HAP-1 (cell line): ENCODE measurements around the gene SKAP1.
"Not testable (repeated sequence)": the region's sequence is repeated elsewhere in the genome, so short reads cannot be mapped to it uniquely, and the experiment has no call there.

ENCODE experiments used
- DNase-seq, 2 experiments: peaks; one replicate each; pipeline ENCODE4 v3.0.0-alpha.2; 2016 to 2020; ENCODE audit warnings: low spot score in 2 of 2
- H3K27me3 ChIP-seq: fragments of 250-450 bp; sonication (Bioruptor Pico); 2 replicates; pipeline ENCODE4 v1.5.1; 2020; ENCODE audit warnings: low read depth, mild to moderate bottlenecking, moderate library complexity
- H3K36me3 ChIP-seq: fragments of 250-450 bp; sonication (Bioruptor Pico); replicated peaks from 2 replicates; pipeline ENCODE4 v1.5.1; 2020; ENCODE audit warnings: mild to moderate bottlenecking
- H3K4me1 ChIP-seq: fragments of 250-450 bp; sonication (Bioruptor Pico); 2 replicates; pipeline ENCODE4 v1.5.1; 2020; ENCODE audit warnings: mild to moderate bottlenecking
- H3K4me3 ChIP-seq: fragments of 250-450 bp; sonication (Bioruptor Pico); 2 replicates; pipeline ENCODE4 v1.5.1; 2020; ENCODE audit warnings: mild to moderate bottlenecking, moderate library complexity
- H3K9me3 ChIP-seq: fragments of 250-450 bp; sonication (Bioruptor Pico); 2 replicates; pipeline ENCODE4 v1.5.1; 2020; ENCODE audit warnings: mild to moderate bottlenecking, moderate library complexity
- in situ Hi-C: fragments of 300-500 bp; cut with MboI; formaldehyde crosslinking; loops from 3 replicates; pipeline ENCODE4 v1.14.3; 2020; ENCODE audit warnings: low sequenced_read_pairs, inconsistent platforms, mixed read lengths

The SKAP1 gene

GRCh38 chr17:48439875-48440505, 10.0 kb upstream of the SKAP1 start:
- H3K9me3 ChIP-seq: no peaks in the 10 kb centered on the region
- in situ Hi-C loops: no loop called here
- H3K27me3 ChIP-seq: peaks cover 42% of the 10 kb centered on the region
- H3K4me1 ChIP-seq: no peaks in the 10 kb centered on the region
- H3K36me3 ChIP-seq: no peaks in the 10 kb centered on the region
- H3K4me3 ChIP-seq: no peak overlapping the region
- no peak for DNase-seq

GRCh38 chr17:48439110-48439850, 9.3 kb upstream of the SKAP1 start:
- H3K4me1 ChIP-seq: no peaks in the 10 kb centered on the region
- H3K36me3 ChIP-seq: no peaks in the 10 kb centered on the region
- H3K4me3 ChIP-seq: no peak overlapping the region
- DNase-seq: no peak
- in situ Hi-C loops: no loop called here
- H3K9me3 ChIP-seq: no peaks in the 10 kb centered on the region
- peaks cover 44% of the 10 kb centered on the region for H3K27me3 ChIP-seq

GRCh38 chr17:48438516-48439061, 8.6 kb upstream of the SKAP1 start:
- no peak for DNase-seq
- H3K4me3 ChIP-seq: no peak overlapping the region
- H3K9me3 ChIP-seq: no peaks in the 10 kb centered on the region
- H3K36me3 ChIP-seq: no peaks in the 10 kb centered on the region
- in situ Hi-C loops: no loop called here
- H3K4me1 ChIP-seq: no peaks in the 10 kb centered on the region
- peaks cover 51% of the 10 kb centered on the region for H3K27me3 ChIP-seq

- H3K4me3 ChIP-seq: no peak overlapping the region
- H3K9me3 ChIP-seq: no peaks in the 10 kb centered on the region; the same call in 1 of the 2 replicates
- in situ Hi-C loops: no loop called here
- peaks cover 68% of the 10 kb centered on the region for H3K27me3 ChIP-seq
- H3K36me3 ChIP-seq: no peaks in the 10 kb centered on the region
- no peak for DNase-seq
- H3K4me1 ChIP-seq: no peaks in the 10 kb centered on the region
Measured at GRCh38 chr17:48433896-48434295, 3.9 kb upstream of the SKAP1 start.

- Histone ChIP-seq H3K4me1 (no peaks in the 10 kb centered on the region), H3K36me3 (no peaks in the 10 kb centered on the region), H3K27me3 (peaks cover 70% of the 10 kb centered on the region), H3K4me3 (no peak overlapping the region), H3K9me3 (no peaks in the 10 kb centered on the region; the same call in 1 of the 2 replicates)
- in situ Hi-C loops: no loop called here
- DNase-seq: no peak
Measured at GRCh38 chr17:48432820-48433775, 3.1 kb upstream of the SKAP1 start.

GRCh38 chr17:48429156-48429555, 858 bp downstream of the SKAP1 start:
- in situ Hi-C loops: no loop called here
- H3K36me3 ChIP-seq: no peaks in the 10 kb centered on the region
- no peak for DNase-seq
- H3K4me1 ChIP-seq: no peaks in the 10 kb centered on the region
- H3K4me3 ChIP-seq: no peak overlapping the region
- no peaks in the 10 kb centered on the region; the same call in 1 of the 2 replicates for H3K9me3 ChIP-seq
- H3K27me3 ChIP-seq: peaks cover 59% of the 10 kb centered on the region

GRCh38 chr17:48427598-48427997, 2.4 kb downstream of the SKAP1 start:
- DNase-seq: no peak
- H3K4me1 ChIP-seq: no peaks in the 10 kb centered on the region
- H3K27me3 ChIP-seq: peaks cover 51% of the 10 kb centered on the region
- no peak overlapping the region for H3K4me3 ChIP-seq
- no peaks in the 10 kb centered on the region for H3K36me3 ChIP-seq
- in situ Hi-C loops: no loop called here
- H3K9me3 ChIP-seq: no peaks in the 10 kb centered on the region; the same call in 1 of the 2 replicates

GRCh38 chr17:48426761-48427500, 3.1 kb downstream of the SKAP1 start:
- no peaks in the 10 kb centered on the region for H3K36me3 ChIP-seq
- H3K4me3 ChIP-seq: no peak overlapping the region
- DNase-seq: no peak
- no peaks in the 10 kb centered on the region for H3K4me1 ChIP-seq
- in situ Hi-C loops: no loop called here
- no peaks in the 10 kb centered on the region; the same call in 1 of the 2 replicates for H3K9me3 ChIP-seq
- peaks cover 48% of the 10 kb centered on the region for H3K27me3 ChIP-seq

GRCh38 chr17:48426019-48426665, 3.9 kb downstream of the SKAP1 start:
- no peak for DNase-seq
- H3K9me3 ChIP-seq: no peaks in the 10 kb centered on the region; the same call in 1 of the 2 replicates
- no peaks in the 10 kb centered on the region for H3K4me1 ChIP-seq
- H3K36me3 ChIP-seq: no peaks in the 10 kb centered on the region
- H3K27me3 ChIP-seq: peaks cover 40% of the 10 kb centered on the region
- in situ Hi-C loops: no loop called here
- H3K4me3 ChIP-seq: no peak overlapping the region

- in situ Hi-C loops, H3K36me3 ChIP-seq, H3K4me1 ChIP-seq, DNase-seq, H3K9me3 ChIP-seq, H3K4me3 ChIP-seq: not testable (repeated sequence)
- H3K27me3 ChIP-seq: peaks cover 27% of the 10 kb centered on the region
Measured at GRCh38 chr17:48422060-48422459, 8.0 kb downstream of the SKAP1 start.

- DNase-seq: no peak
- in situ Hi-C loops: no loop called here
- Histone ChIP-seq H3K4me3 (no peak overlapping the region), H3K4me1 (no peaks in the 10 kb centered on the region), H3K27me3 (peaks cover 39% of the 10 kb centered on the region), H3K36me3 (no peaks in the 10 kb centered on the region), H3K9me3 (no peaks in the 10 kb centered on the region)
Measured at GRCh38 chr17:48420823-48421222, 9.2 kb downstream of the SKAP1 start.

- Histone ChIP-seq H3K36me3 (no peaks in the 10 kb centered on the region), H3K4me3 (no peak overlapping the region), H3K27me3 (peaks cover 67% of the 10 kb centered on the region), H3K9me3 (no peaks in the 10 kb centered on the region), H3K4me1 (no peaks in the 10 kb centered on the region; the same call in 1 of the 2 replicates)
- in situ Hi-C loops: no loop called here
- DNase-seq: no peak
Measured at GRCh38 chr17:48416971-48417370, 13.0 kb downstream of the SKAP1 start.
